A172 (cell line): ENCODE results near the gene TTL. TPM values are rescaled to one million over a fixed set of nuclear protein-coding genes. Genes with fewer than 3 reads are reported as not detected.

Experiments
- DNase-seq: peaks from one replicate; pipeline ENCODE4 v3.0.0-alpha.2; 2015; ENCODE audit warnings: low spot score
- total RNA-seq: library from RNA; depleted of rRNA; stranded (reverse); fragments of >200 nt; shearing (Covaris generic); gene quantifications from 2 replicates; pipeline ENCODE4 v1.2.3, GENCODE V29; 2014; rRNA removed

TTL gene
- total RNA-seq, 1 experiment from 2014 or later = 75.3 TPM

DNA sequence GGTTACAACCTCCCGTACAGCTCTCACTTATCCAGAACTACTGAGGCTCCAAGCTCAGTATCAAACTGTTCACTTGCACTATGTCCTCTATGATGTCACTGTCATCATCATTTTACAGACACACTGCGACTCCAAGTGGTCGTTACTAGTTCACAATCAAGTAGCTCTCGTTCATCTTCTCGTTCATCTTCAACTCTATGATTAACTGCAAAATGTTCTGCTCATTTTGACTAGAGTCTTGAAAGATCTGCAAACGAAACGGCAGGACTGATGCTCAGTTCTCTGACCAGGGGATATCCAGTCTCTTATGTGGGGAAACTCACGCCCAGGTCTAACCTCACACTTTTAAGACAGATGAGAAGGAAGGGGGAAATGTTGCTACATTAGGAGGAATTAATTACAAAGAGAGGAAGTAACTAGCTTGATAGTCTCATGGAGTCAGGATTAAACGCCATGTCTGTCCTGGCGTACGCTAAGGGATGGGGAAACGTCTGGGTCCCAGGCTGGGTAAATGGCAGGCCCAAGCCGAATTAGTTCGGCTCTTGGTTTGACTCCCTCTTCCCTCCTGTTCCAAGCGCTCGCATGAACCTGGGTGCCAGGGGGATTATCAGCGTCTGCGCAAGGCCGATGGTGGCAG lies 101.7 kb downstream of the TTL start:
- no peak for DNase-seq

DNA sequence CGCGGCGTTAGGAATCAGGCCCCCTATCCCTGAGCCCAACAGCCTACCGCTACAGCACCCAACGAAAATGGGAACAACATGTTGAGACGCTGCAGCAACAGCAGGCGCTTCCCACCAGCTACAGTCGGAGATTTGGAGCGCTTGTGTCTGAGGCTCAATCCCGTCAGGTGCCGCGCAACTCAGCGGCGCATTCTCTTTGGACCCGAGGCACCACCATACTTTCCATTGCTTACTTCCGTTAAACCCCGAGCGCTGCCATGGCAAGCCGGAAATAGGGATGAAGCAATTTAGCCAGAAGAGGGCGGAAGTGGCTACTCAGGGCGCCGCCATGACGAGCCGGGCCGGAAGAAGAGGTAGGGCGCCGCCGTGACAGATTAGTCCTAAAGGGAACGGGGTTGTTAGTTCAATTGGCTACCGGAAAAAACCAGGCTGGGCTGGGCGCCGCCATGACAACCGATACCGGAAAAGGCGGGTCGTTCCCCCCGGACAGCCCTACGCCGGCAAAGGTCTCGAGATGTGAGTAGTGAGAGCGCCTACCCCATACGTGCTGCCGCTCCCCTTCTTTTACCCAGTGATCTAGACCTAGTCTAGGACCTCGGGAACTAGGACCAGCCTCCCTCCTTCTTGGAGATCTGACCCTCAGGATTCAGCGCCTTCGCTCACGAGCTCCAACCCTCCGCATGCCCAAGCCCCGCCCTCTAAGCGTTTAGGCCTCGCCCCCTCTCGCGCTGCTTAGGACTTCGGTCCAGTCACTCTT lies 102.4 kb downstream of the TTL start, which contains the start of gene CHCHD5:
CHCHD5 (plus strand) TSS at position 476 of the 757 bp plus-strand sequence; CDS start at position 515, 39 bp downstream.
- DNase-seq = peak; percentile 98

DNA sequence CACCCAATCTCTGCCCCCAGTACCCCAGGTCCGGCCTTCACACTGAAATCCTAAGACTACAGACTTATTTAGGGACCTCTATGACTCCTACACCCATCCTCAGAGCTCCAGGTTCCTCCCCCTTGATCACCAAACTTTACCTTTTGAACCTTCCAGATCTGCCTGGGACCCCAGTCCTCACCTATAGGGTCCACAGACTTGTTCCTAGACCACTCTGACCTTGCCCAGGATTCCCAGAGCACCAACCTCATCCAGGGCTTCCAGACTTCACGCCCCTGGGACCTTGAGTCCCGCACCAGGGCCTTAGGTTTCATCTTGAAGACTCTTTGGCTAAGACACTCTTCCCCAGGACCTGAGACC lies 102.9 kb downstream of the TTL start:
- no peak for DNase-seq

DNA sequence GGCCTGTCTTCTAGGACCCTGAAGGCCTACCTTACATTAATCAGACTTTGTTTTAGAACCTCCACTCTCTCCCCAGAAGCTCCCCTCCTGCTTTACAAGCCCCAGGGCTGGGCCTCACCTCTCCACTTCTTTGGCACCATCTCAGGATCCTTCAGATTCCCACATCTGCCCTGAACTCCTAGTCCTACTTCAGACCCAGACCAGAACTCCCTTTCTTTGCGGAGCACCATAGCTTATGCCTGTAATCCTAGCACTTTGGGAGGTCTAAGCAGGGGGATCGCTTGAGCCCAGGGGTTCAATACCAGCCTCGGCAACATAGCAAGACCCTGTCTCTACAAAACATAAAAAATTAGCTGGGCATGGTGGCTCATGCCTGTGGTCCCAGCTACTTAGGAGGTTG lies 103.4 kb downstream of the TTL start:
- no peak for DNase-seq

DNA sequence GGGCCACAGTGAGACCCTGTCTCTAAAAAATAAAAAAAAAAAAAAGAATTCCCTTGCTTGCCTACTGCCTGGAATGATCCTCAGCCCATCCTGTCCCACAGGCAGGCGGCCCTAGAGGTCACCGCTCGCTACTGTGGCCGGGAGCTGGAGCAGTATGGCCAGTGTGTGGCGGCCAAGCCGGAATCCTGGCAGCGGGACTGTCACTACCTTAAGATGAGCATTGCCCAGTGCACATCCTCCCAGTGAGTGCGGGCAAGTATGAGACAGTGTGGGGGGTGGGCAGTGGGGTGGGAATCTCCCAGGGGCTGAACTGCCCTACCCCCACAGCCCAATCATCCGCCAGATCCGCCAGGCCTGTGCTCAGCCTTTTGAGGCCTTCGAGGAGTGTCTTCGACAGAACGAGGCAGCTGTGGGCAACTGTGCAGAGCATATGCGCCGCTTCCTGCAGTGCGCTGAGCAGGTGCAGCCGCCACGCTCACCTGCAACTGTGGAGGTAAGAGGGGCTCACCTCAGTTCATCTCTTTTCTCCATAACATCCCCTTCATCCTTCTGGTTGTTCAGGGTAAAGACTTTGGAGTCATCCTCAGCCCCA lies 104.0 kb downstream of the TTL start:
- no peak for DNase-seq

DNA sequence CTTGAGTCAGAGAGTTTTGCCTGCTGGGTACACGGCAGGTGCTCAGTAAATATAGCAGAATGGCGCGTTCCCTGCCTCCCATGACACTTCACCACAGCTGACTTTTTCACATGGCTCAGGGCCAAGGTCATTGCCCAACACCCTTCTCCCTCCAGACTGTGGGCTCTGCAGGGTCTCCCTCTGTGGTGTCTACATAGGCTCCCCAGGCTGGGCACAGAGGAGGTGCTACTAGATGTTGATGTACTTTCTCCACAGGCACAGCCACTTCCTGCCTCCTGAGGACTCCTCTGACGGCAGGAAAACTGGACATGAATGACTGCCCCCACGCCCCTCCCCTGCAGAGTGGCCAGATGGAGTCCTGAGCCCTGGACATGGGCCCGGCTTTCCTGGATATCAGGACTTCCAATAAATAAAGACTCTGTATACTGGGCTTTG lies 106.7 kb downstream of the TTL start:
- DNase-seq = peak; percentile 37

Other genes starting within 250 kb of the TTL start
- 9.0 and 10.5 TPM in 2 replicates for gene ZC3H8, start 227.1 kb upstream of the TTL start, total RNA-seq
- 8.4 and 9.3 TPM in 2 replicates for gene ZC3H6, start 206.6 kb upstream of the TTL start, total RNA-seq
- gene RGPD8, start 48.5 kb upstream of the TTL start, total RNA-seq = 3.6 and 4.3 TPM in 2 replicates
- 20.0 and 23.3 TPM in 2 replicates for gene POLR1B, start 60.3 kb downstream of the TTL start, total RNA-seq
- 19.9 and 23.5 TPM in 2 replicates for gene CHCHD5, start 102.5 kb downstream of the TTL start, total RNA-seq
- gene SLC20A1, start 163.8 kb downstream of the TTL start, total RNA-seq = 112 and 159 TPM in 2 replicates
- gene NT5DC4, start 238.9 kb downstream of the TTL start, total RNA-seq = 0.26 TPM in 1 of 2 replicates, not detected in the other